Muscle of leg (tissue), 11 donors: ENCODE results near the gene FRMPD4. TPM values are rescaled to one million over a fixed set of nuclear protein-coding genes. Genes with fewer than 3 reads are reported as not detected.

Source experiments
- DNase-seq: peaks from one replicate; pipeline ENCODE4 v3.0.0; 2013
- H3K27ac ChIP-seq: one replicate; pipeline ENCODE4 v1.5.1; 2013; ENCODE audit warnings: mild to moderate bottlenecking, low read length, control low read depth
- H3K27me3 ChIP-seq: one replicate; pipeline ENCODE4 v1.6.1; 2013; ENCODE audit warnings: low read length; ENCODE audit not compliant: control insufficient read depth, insufficient read depth
- H3K36me3 ChIP-seq: one replicate; pipeline ENCODE4 v1.6.1; 2013; ENCODE audit warnings: low read length; ENCODE audit not compliant: control insufficient read depth, insufficient read depth
- H3K4me1 ChIP-seq: one replicate; pipeline ENCODE4 v1.6.1; 2013; ENCODE audit warnings: low read length; ENCODE audit not compliant: control insufficient read depth, insufficient read depth
- H3K4me3 ChIP-seq: one replicate; pipeline ENCODE4 v1.5.1; 2013; ENCODE audit warnings: low read length, control low read depth
- H3K9me3 ChIP-seq: replicated peaks from 2 replicates; pipeline ENCODE4 v1.6.1; 2013; ENCODE audit warnings: low read depth, low read length; ENCODE audit not compliant: control insufficient read depth
- WGBS: methylation state at CpG from one replicate; pipeline ENCODE4 v1.1.5; 2013; ENCODE audit warnings: missing lambda C conversion rate; ENCODE audit not compliant: insufficient coverage; 5-methylcytosine and 5-hydroxymethylcytosine counted together
- polyA plus RNA-seq, 8 donors: library from polyadenylated mRNA; unstranded; fragments of 120-200 nt; gene quantifications; one replicate each; pipeline versions ENCODE4 v1.2.1 to v1.2.3, GENCODE V29; 2013; ENCODE audit warnings: inconsistent platforms in 1 of 8, low replicate concordance in 1 of 8; ENCODE audit not compliant: insufficient read length in 8 of 8, insufficient read depth in 1 of 8
- total RNA-seq: library from RNA; stranded (reverse); fragments of 120-200 nt; gene quantifications from one replicate; pipeline ENCODE4 v1.2.4, GENCODE V29; 2013

FRMPD4 gene
- total and polyA plus RNA-seq, 9 donors = 0.34 to 1.2 (median 0.64) TPM

DNA sequence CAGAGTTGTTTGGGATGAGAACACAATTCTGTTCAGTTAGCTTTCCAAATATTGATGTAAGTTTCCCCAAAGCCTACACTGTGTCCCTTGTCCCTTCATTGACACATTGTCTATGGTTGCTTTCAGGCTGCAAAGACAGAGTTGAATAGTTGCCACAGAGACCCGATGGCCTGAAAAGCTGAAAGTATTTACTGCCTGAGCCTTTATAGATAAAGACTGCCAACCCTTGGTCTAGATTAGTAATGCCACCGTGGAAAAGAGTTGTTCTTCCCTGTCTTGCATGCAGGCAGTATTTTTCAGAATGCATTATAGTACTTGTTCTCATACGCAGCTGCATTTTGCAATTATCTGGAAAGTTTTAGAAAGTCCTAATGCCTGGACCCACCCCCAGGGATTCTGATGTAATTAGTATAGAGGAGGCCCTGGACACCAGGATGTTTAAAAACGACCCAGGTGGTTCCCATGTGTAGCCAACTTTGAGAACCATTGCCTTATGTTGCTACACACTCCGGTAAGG is 180.8 kb downstream of the FRMPD4 start:
- no peak overlapping the region for H3K4me3 ChIP-seq
- no peaks in the 10 kb centered on the region for H3K36me3 ChIP-seq
- H3K4me1 ChIP-seq = no peaks in the 10 kb centered on the region
- 41% methylated on average over 4 of the region's 5 CpGs for WGBS
- peak; percentile 22 for DNase-seq
- H3K9me3 ChIP-seq = no peaks in the 10 kb centered on the region
- no peak overlapping the region for H3K27ac ChIP-seq
- peaks cover 3% of the 10 kb centered on the region for H3K27me3 ChIP-seq

DNA sequence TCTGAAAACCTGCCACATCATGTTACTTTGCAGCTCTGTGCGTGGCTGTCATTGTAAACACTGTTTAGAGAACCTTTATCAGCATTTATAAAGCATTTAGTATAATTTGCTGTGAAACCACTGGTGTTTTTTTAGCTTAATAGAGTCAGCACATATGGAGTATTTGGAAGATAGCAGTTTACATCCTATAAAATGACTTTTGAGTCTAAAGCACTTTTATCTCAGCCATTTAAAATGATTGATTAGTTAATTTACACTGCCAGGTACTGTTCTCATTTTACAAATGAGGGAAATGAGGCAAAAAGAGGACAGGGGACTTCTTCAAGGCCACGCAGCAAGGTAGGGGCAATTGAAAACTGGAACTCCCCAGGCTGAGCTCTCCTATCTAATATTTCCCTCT is 181.7 kb downstream of the FRMPD4 start:
- peaks cover 3% of the 10 kb centered on the region for H3K27me3 ChIP-seq
- no peak for DNase-seq
- no CpG with 5 or more reads among the region's 2 CpGs for WGBS

DNA sequence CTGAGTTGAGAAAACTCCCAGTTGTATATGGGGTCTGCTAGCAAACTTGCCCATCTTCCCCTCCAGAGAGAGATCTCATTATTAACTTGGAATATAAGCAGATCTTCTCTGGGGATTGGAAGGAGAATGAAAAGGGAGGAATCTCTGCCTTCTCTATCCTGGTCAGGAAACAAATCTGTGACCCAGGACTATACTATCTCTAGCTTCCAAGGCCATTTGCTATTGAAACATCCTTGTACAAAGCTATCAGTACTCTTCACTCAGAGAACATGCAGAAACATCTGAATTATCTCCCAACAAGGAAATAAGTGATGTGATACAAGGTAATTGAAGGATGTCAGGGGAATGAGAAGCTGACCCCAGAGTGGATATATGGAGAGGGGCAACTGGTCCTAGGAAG is 183.8 kb downstream of the FRMPD4 start:
- Histone ChIP-seq H3K36me3 (no peaks in the 10 kb centered on the region), H3K4me1 (no peaks in the 10 kb centered on the region), H3K9me3 (no peaks in the 10 kb centered on the region), H3K4me3 (no peak overlapping the region), H3K27me3 (peaks cover 5% of the 10 kb centered on the region), H3K27ac (no peak overlapping the region)
- DNase-seq = no peak

More for the DNA sequence above, 181.7 kb downstream of the FRMPD4 start:
- H3K4me1 ChIP-seq = no peaks in the 10 kb centered on the region
- no peak overlapping the region for H3K27ac ChIP-seq
- H3K4me3 ChIP-seq = no peak overlapping the region
- H3K36me3 ChIP-seq = no peaks in the 10 kb centered on the region
- H3K9me3 ChIP-seq = no peaks in the 10 kb centered on the region

DNA sequence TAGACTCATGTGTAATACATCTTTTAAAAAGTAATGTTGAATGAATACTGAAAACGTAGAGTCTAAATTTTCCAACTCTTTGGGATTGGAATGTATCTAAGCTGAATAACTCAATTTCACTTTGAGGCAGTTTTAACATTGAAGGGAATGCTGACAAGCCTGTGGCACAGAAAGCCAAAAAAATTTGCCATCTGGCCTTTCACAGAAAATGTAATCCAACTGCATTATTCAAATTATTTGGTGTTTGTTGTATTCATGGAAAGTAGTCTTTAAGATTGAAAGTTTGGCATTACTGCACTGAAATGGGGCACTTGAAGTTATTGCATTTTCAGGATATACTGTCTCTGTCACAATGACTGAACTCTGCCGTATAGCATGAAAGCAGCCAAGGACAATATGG is 186.9 kb downstream of the FRMPD4 start:
- no CpG with 5 or more reads among the region's 2 CpGs for WGBS
- Histone ChIP-seq H3K4me1 (no peaks in the 10 kb centered on the region), H3K27ac (no peak overlapping the region), H3K27me3 (peaks cover 5% of the 10 kb centered on the region), H3K4me3 (no peak overlapping the region), H3K36me3 (no peaks in the 10 kb centered on the region), H3K9me3 (no peaks in the 10 kb centered on the region)
- DNase-seq = no peak

GRCh38 chrX:12327836-12328235 is 189.6 kb downstream of the FRMPD4 start:
- Histone ChIP-seq H3K4me3 (no peak overlapping the region), H3K9me3 (no peaks in the 10 kb centered on the region), H3K36me3 (no peaks in the 10 kb centered on the region), H3K27me3 (peaks cover 9% of the 10 kb centered on the region), H3K4me1 (no peaks in the 10 kb centered on the region), H3K27ac (no peak overlapping the region)
- no peak for DNase-seq

- Histone ChIP-seq H3K27me3 (peaks cover 6% of the 10 kb centered on the region), H3K27ac (no peak overlapping the region), H3K4me3 (no peak overlapping the region), H3K9me3 (no peaks in the 10 kb centered on the region), H3K4me1 (no peaks in the 10 kb centered on the region), H3K36me3 (no peaks in the 10 kb centered on the region)
- DNase-seq = no peak
- WGBS = 40% methylated on average over 1 of the region's 3 CpGs
Measured at GRCh38 chrX:12329476-12329875, 191.2 kb downstream of the FRMPD4 start.

DNA sequence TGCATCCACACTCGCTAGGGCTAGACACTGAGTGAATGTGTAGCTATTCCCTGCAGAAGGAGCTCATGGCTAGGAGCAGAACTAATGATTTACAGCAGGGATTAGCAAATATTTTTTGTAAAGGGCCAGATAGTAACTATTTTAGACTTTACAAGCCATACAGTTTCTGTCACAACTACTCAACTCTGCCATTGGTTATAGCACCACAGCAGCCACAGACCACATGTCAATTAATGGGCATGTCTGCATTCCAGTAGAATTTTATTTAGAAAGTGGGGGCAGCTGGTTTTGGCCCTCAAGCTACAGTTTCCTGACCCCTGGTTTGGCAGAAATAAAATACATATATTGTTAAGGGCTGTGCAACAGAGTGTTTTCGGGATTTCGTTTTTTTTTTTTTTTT is 192.6 kb downstream of the FRMPD4 start:
- no peak overlapping the region for H3K4me3 ChIP-seq
- no CpG with 5 or more reads among the region's 3 CpGs for WGBS
- DNase-seq = no peak
- no peaks in the 10 kb centered on the region for H3K9me3 ChIP-seq
- no peaks in the 10 kb centered on the region for H3K36me3 ChIP-seq
- H3K27ac ChIP-seq = no peak overlapping the region
- peaks cover 9% of the 10 kb centered on the region for H3K27me3 ChIP-seq
- no peaks in the 10 kb centered on the region for H3K4me1 ChIP-seq

GRCh38 chrX:12332786-12333347 is 194.6 kb downstream of the FRMPD4 start:
- no CpG with 5 or more reads among the region's 3 CpGs for WGBS
- DNase-seq = no peak
- peaks cover 10% of the 10 kb centered on the region for H3K27me3 ChIP-seq
- H3K27ac ChIP-seq = no peak overlapping the region
- H3K4me1 ChIP-seq = no peaks in the 10 kb centered on the region
- H3K4me3 ChIP-seq = no peak overlapping the region
- no peaks in the 10 kb centered on the region for H3K9me3 ChIP-seq
- H3K36me3 ChIP-seq = no peaks in the 10 kb centered on the region

- no CpG with 5 or more reads among the region's 2 CpGs for WGBS
- no peak for DNase-seq
- H3K4me3 ChIP-seq = no peak overlapping the region
- H3K4me1 ChIP-seq = no peaks in the 10 kb centered on the region
- H3K9me3 ChIP-seq = no peaks in the 10 kb centered on the region
- no peak overlapping the region for H3K27ac ChIP-seq
- no peaks in the 10 kb centered on the region for H3K36me3 ChIP-seq
- peaks cover 9% of the 10 kb centered on the region for H3K27me3 ChIP-seq
Measured at GRCh38 chrX:12339921-12340320, 201.6 kb downstream of the FRMPD4 start.

DNA sequence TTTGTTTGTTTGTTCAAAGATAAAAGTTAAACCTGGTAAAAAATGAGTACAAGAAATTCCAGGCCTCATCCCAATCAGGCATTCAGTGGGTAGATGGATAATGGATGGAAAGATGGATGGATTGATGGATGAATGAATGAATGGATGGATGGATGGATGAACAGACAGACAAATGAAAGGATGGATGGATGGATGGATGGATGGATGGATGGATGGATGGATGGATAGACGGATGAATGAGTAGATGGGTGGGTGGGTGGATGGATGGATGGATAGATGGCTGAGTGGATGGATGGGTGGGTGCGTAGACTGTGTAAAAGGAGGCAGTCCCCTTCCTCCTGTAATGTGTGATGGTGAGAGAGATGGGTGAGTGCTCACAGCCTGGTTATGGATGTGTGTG is 206.7 kb downstream of the FRMPD4 start:
- Histone ChIP-seq H3K9me3 (no peaks in the 10 kb centered on the region), H3K4me3 (no peak overlapping the region), H3K27ac (no peak overlapping the region), H3K36me3 (no peaks in the 10 kb centered on the region), H3K4me1 (no peaks in the 10 kb centered on the region), H3K27me3 (peaks cover 7% of the 10 kb centered on the region)
- 67% methylated on average over 1 of the region's 2 CpGs for WGBS
- no peak for DNase-seq

GRCh38 chrX:12349201-12349600 is 210.9 kb downstream of the FRMPD4 start:
- DNase-seq = no peak
- Histone ChIP-seq H3K27me3 (peaks cover 5% of the 10 kb centered on the region), H3K36me3 (no peaks in the 10 kb centered on the region), H3K4me3 (no peak overlapping the region), H3K27ac (no peak overlapping the region), H3K4me1 (no peaks in the 10 kb centered on the region), H3K9me3 (no peaks in the 10 kb centered on the region)
- 38% methylated on average over 4 of the region's 8 CpGs for WGBS
